ENCODE results near the gene RNASEH2B.

Gene RNASEH2B

DNA sequence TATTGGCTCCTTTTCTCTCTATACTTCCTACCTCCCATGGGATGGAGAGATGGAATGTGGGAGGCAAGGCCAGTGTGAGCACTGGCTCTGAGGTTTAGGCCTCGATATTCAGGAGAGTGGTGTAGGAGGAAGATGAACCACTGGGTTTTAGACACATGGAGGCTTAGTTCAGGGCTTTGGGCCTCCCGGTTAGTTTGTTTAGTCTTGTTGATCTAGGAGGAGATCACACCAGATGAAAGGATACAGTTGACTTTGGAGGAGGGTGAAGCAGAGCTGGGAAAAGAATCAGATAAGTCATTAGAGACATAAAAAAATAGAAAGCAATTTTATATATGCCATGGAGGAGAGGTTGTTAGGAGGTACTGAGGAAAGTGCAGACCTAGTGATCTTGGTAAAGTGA is 30.9 kb downstream of the RNASEH2B start:
- no peak for DNase-seq (ENCODE audit: low spot score)

DNA sequence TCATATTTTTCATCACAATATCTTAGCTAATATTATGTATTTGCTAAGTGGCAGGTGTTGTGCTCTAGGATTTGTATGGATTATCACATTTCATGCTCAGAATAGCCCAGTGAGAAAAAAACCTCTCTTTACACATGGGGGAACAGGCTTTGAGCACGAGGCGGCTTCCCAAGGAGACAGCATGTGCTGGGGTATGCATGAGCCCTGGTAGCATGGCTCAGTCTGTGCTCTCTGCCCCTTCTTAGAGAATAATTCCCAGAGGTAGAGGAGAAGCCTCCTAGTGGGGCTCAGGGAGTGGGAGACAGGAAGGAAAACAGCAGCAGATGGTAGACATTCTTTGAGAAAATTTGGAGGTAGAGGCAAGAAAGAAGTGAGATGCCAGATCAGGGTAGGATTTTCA is 31.6 kb downstream of the RNASEH2B start:
- no peak for DNase-seq (ENCODE audit: low spot score)

DNA sequence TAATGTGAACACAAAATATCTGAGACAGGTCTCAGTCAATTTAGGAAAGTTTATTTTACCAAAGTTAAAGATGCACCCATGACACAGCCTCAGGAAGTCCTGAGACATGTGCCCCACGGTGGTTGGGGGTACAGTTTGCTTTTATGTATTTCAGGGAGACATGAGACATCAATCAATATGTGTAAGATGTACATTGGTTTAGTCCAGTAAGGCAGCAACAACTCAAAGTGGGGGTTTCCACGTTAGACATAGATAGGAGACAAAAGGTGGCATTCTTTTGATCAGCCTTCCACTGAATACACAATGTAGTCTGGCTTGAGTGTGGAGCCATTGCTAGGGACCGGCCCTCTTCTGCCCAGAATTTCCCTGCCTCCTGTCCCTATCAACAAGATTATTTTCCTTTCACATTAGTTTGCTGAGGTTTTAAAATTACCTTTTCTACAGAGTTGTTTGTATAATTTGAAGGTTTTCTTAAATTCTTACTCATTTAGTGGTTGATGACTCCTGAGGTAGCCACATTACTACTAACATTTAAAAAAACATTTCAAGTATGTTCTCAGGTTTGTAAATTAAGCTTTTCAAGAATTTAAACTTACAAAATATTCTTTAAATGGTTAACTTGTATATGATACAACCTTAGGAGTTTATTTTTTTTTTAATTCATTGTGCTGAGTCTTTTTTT is 33.2 kb downstream of the RNASEH2B start:
- DNase-seq (ENCODE audit: low spot score) = no peak

DNA sequence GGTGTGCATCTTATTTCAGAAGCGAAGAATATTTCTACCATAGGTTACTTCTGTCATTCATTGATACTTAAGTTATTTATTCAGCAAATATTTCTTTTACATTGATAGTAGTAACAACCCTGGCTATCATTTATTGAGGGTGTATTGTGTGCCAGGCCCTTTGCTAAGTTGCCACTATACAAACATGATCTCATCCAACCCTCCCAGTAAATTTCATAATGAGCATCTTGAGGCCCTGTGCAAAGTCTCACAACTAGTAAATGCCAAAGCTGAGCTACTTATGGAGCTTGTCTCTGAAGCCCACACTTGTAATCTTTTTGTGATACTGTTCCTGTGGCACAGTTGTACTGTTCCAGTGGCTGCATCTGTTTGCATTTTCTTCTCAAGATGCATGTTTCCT is 36.1 kb downstream of the RNASEH2B start:
- no peak for DNase-seq (ENCODE audit: low spot score)

DNA sequence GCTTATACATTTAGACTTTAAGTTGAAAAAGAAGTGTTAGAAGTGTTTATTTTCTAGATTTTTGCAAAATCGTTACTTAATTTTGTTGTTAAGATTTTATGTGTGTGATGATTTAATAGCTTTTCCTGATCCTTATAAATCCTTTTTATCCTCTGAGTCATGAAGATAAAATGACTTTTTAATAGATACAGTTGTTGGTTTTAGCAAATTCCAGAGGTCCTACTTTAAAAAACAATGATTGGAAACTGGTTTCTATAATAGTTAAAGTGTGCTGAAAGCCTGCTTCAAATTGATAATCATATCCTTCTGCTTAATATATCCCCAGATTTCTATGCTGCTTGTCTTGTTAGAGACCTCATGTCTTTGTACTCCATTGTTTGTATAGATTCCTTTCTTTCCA is 39.0 kb downstream of the RNASEH2B start:
- no peak for DNase-seq (ENCODE audit: low spot score)

DNA sequence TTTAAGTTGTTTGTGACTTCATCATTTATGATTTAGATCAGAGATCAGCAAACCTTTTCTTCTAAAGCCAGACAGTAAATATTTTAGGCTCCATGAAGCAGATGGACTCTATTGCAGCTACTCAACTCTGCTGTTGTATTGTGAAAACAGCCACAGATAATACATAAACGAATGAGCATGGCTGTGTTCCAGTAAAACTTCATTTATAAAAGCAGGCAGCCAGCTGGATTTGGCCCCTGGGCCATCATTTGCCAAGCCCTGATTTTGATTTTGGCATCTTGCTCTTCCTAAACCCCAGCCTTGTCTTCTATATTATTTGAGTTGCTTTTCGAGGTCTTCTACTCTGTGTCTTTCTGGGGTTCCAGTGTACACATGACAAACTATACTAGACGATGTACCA is 41.3 kb downstream of the RNASEH2B start:
- DNase-seq (ENCODE audit: low spot score) = peak; percentile 11

DNA sequence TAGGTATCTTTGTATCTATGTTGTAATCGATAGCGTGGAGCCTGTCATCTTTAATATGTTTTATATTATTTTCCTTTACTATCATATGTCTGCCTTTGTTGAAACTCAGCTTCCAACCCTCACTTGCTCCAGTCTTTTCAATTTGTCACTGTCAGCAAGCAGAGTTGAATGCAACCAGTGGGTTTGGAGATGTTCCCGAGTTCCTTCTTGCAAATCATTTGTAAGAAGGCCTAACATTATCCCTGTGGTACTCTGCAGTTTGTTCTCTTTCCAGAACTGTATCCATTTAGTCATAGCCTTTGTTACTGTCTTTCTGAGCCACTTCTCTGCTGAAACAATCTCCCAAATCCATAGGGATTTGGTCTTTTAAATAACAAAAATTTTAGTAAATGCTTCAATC is 41.8 kb downstream of the RNASEH2B start:
- peak; percentile 11 for DNase-seq (ENCODE audit: low spot score)

DNA sequence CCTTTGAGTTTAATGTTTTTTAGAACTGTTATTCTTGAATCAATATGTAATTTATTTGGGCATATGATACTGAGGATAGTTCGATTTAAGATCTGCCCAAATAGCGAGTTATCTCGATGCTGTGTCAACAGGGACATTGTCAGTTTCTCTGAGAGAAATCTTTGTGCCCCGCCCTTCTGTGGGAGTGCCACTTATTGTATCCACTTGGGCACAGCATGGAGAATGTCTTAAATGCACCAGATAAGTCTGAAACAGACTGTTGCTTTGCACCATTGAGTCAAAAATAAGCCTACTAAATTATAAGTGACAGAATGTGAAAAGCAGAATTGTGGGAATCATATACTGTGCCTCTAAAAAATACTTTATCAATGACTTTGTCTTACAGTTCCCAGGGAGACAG is 45.6 kb downstream of the RNASEH2B start:
- no peak for DNase-seq (ENCODE audit: low spot score)

DNA sequence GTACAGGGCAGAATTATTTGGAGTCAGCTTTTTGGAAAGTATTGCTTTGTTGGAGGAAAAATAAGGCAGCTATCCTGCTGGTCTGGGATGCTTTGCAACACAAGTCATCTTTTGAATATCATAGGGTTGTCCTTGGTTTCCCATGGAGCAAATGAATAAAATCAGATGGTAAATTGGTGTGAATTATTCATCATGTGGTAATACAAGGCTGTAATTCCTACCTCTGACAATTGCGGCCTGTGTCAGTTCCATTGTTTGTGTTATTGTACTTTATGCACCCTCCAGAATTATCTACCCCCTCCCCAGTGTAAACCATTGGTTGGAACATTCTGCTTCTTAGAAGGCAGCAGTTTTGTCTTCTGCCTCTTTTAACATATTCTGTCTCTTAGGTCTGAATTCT is 46.2 kb downstream of the RNASEH2B start:
- DNase-seq (ENCODE audit: low spot score) = no peak

DNA sequence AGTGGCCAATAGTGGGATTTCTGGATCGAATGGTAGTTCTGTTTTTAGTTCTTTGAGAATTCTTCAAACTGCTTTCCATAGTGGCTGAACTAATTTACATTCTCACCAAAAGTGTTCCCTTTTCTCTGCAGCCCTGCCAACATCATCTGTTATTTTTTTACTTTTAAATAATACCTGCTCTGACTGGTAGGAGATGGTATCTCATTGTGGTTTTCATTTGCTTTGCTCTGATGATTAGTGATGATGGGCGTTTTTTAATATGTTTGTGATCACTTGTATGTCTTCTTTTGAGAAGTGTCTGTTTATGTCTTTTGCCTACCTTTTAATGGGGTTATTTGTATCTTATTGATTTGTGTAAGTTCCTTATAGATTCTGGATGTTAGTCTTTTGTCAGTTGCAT is 48.0 kb downstream of the RNASEH2B start:
- no peak for DNase-seq (ENCODE audit: low spot score)

DNA sequence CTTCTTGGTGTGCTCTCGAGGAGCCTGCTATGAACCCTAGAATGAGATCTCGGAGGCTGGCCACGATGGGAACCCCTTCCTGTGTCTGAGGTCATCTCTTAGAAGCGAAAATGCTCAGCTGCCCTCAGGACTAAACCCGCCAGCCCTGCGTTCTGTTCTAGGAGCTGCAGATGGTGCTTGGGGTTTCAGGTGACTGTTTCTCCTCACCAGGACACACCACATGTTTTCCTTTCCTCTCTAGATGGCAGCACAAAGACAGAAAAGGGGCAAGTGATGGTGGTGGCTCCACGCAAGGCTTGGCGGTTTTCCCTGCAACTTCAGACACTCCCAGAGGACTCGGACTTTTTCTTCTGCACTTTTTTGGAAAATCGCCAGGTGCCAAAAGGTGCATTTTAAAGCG is 60.1 kb downstream of the RNASEH2B start:
- peak; percentile 31 for DNase-seq (ENCODE audit: low spot score)

DNA sequence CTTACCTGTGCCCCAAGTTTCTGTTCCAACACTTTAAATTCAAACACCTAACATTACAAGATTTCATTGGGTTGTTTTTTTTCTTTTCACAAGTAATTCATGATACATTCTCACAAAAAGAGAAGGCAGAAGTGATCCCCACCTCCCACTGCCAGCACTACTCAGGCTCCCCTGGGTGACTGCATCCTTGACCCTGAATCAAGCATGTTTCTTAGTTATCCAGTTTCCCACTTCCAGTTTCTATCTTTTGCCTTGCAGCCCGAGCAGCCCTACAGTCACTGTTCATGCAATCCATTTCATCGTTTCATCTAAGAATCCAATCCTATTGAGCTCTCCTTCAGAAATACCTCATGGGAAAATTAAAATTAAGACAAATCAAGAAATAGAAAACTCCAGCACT is 61.4 kb downstream of the RNASEH2B start:
- no peak for DNase-seq (ENCODE audit: low spot score)

DNA sequence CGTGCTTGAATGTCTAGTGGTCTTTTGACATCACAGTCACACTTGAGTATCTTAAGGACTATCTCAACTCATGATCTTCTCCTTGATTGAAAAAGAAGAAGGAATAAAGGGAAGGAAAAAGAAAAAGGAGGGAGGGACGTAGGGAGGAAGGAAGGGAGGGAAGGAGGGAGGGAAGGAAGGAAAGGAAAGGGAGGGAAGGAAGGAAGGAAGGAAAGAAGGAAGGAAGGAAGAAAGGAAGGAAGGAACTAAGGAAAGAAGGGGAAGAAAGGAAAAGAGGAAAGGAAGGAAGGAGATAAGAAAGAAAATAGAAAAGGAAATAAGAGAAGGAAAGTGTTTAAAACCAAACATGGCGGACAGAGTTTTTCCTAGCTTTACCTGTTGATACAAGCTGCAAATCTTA is 64.7 kb downstream of the RNASEH2B start:
- DNase-seq (ENCODE audit: low spot score) = no peak

DNA sequence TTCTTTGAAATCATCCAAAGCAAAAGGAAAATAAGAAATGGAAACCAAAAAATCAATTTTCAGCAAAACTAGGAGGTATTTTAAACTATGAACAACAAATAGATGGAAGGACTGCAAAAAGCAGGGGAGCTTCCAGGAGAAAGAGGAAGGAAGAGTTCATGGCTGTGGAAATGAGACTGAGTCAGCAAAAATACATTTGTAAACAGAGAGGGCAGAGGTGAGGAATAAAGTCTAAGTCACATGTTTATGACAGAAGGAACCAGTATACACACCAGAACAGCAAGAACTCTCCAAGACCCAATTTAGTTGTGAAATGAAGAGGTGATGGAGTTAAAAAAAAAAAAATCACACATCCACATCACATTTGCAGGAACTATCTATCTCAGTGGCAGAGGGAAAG is 69.6 kb downstream of the RNASEH2B start:
- DNase-seq (ENCODE audit: low spot score) = no peak

DNA sequence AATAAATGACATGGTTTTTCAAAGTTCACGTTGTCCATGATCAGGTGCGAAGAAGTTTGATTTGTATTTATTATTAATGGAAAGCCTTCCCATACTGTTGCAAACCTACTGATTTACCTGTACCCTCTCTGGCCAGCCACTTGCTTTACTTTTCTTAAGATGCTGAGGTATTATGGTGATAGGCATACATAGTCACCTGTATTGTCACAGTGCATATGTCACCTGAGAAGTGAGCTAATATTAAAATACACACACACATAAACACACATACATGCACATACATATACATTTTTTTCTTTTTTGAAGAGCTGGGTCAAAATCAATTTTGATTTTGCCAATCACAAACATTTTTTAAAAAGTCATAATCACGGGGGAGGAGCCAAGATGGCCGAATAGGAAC is 72.1 kb downstream of the RNASEH2B start:
- DNase-seq (ENCODE audit: low spot score) = no peak

DNA sequence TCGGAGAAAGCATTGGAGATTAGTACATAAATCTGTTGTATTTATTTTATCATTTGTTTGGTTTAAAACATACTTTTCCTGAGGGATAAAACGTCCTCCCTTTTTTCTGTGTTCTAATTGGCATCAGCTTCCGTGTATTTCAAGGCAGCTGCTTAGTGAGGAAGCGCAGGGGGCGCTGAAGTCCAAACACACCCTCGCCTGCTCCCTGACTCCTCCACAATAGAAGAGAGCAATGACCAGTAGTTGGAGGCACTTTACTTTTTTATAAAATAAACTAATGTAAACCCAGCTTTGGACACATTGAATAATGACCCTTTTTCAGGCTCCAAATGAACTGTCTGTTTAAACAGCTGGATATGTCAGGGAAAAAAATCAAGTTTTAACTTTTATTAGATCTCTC is 79.9 kb downstream of the RNASEH2B start:
- DNase-seq (ENCODE audit: low spot score) = peak; percentile 44

DNA sequence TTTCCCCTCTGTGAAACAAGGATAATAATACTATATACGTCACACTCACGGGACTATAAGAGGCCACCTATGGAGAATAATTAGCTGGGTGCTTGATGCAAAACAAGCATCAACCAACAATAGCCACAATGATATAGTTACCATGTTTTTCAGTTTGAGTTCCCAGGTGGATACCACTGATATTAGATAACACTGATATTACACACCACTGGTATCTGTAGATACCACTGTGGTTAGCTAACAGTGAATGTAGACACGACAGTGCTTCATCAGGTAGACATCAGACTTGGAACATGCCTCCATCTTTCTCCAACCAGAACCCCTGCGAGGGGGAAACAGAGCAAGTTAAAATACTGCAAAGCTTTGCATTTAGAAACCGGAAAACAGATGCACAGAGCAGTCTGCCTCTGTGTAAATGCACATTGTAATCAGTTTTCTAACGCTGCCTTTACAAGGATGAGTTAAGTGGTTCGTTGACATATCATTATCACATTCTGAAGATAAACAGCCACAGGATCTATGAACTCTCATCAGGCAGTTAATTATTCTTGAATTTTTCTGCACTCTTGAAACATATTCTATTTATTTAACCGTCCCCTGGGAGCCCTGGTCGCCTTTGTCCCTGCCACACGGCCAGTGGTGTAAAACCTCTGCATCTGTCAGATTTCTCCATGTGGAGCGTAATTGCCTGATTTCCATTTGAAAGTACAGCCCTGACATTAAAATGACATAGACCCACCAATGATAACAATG is 80.7 kb downstream of the RNASEH2B start:
- DNase-seq (ENCODE audit: low spot score) = no peak

DNA sequence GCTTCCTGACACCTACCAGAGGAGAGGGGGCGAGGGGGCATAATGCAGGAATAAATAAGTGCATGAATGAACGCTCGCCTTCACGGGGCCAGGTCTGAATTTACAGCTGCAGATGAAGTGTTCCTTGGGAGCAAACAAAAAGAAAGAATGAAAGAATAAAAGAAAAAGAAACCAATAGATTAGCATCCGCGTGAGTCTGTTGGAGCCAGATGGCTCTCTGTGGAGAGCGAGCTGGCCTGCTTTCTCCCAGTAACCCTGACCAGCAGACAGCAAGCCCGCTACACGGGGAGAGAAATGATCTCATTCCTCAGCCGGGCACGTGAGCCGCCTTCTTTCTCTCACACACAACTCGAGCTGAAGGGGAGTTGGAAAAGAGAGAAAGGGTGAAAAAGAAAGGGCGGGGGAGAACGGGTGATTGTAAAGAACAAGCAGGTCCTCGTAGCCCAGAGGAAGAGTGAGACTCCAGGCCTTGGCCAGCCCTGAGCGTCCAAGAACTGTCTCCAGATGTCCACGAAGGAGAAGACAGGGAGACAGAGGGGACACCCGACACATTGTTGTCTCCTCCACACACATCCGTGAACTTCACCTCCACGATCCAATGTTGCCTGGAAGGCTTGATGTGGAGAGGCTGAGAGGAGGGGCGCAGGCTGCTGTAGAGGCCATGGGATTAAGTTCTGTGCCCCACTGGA is 81.4 kb downstream of the RNASEH2B start:
- peak; percentile 61 for DNase-seq (ENCODE audit: low spot score)

DNA sequence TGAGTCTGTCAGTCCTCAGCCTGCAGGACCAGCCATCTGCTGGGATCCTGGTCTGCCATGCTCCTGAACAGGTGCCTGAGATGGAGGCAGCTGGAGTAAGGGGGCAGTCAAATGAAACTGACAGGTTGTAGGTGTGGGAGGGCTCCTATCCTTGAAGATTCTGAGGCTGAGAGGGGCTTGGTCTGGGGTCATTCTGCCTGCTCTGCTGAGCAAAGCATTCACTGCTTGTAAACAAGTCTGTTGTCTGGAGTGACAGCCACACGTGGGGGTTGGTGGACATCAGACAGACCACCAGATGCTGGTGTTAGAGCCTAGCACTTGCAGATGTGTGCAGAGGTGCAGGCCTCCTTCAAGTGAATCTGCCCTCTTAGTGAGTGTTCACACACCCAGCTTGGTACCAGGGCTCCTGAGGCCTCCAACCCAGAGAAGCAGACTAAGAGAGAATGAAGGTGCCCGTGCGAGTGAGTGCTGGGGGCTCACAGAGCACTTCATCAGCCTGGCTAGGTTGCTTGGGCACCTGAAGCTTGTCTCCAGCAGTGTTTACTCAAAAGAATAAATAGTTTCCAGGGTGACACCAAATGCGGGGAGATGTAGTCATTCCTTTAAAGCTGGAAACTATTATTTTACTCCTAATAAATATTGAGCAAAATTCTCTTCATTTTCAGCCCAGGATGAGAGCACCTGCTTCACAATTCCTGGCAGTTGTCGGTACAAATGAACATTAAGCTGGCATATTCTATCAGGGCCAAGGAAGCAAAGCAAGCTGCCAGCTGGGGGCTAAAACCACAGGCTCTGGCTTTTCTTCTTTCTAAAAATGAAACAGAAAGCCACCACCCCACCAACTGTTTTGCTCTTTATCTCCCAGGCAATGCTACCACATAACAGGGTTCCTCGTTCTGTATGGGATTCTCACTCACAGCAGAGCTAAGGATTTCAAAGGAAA is 82.3 kb downstream of the RNASEH2B start:
- DNase-seq (ENCODE audit: low spot score) = no peak

DNA sequence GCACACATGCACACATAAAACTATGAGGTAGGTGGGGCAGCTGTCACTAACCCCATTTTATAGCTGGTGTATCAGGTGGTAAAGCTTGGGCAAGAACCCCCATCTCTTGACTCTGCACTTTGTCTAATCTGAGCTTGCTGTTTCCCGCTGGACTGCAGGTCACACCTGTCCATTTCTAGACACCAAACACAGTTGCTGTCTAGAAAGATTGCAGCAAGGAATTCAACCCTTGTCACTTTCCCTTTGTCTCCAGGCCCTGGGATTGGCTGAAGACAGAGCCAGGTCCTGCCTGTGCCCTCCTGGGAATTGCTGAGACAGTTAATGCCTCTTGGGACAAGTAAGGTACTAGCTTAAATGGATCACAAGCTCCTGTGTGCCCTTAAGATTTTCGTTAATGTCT is 83.8 kb downstream of the RNASEH2B start:
- no peak for DNase-seq (ENCODE audit: low spot score)

DNA sequence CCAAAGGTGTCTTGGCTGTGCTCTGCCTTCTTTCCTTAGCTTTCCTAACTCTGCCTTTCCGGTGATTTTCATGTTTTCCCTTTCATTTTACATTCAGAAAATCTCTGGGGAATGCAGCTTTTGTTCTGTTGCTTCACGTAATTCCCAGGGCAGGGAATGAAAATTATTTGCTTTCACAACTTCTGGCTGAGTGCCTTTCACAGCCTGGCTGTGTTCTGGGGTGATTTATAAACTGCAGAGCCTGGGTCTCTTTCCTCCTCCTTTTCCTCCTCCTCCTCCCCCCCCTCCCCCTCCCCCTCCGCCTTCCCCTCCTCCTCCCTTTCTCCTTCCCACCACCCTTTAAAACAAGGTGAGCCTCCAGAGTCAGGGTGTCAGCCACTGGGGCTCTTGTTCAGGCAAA is 84.3 kb downstream of the RNASEH2B start:
- DNase-seq (ENCODE audit: low spot score) = no peak

DNA sequence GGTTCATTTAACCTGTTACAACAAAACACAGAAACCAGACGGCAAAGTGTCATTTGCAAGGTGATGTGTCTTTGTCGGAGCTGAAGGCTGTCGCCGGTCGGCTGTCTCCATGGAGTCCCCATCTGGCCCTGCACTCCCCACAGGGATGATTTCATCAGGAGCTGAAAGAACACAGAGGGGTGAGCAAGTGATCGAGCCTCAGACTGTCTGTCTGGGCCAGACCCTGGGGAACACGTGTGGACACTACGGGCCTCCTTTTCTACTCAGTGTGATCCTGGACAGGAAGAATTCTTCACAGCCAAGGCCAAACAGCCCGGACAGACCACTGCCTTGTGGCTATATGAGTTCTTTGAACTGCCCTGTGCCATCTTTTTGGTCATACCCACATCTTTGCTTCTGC is 85.1 kb downstream of the RNASEH2B start:
- DNase-seq (ENCODE audit: low spot score) = no peak
